H1 (cell line): Measurements from ENCODE around the gene KNCN. TPM values are rescaled to one million over a fixed set of nuclear protein-coding genes. Genes with fewer than 3 reads are reported as not detected.

Experiments
- CTCF ChIA-PET: fragments of 300-600 bp; sonication (Branson Sonifier 250); formaldehyde crosslinking; loops from one replicate; lab custom pipeline; 2021; ENCODE audit not compliant: partially characterized antibody; lab: Charles Lee
- POLR2A ChIA-PET: fragments of 300-600 bp; sonication (Branson Sonifier 250); formaldehyde crosslinking; loops from one replicate; lab custom pipeline; 2021; ENCODE audit warnings: inconsistent platforms; ENCODE audit not compliant: partially characterized antibody; lab: Charles Lee
- DNase-seq, 2 experiments: peaks; one replicate each; pipeline versions ENCODE4 v3.0.0 to v3.0.0-alpha.2; 2010 to 2022; ENCODE audit warnings: low spot score in 2 of 2, low read depth in 1 of 2, mixed read lengths in 1 of 2
- FAIRE-seq: peaks from 2 replicates; lab custom pipeline; 2011; peaks lifted over from hg19 to GRCh38; lab: Jason Lieb, UNC
- H2AFZ ChIP-seq: 2 replicates; pipeline ENCODE4 v1.8.1; 2012; ENCODE audit warnings: low read length, inconsistent platforms
- H2AK5ac ChIP-seq: 2 replicates; pipeline ENCODE4 v1.6.1; 2013; ENCODE audit warnings: low read depth, low read length
- H2BK120ac ChIP-seq: replicated peaks from 2 replicates; pipeline ENCODE3; 2013; ENCODE audit warnings: low read depth, low read length, inconsistent platforms
- H2BK12ac ChIP-seq: 2 replicates; pipeline ENCODE4 v1.6.1; 2013; ENCODE audit warnings: low read depth, low read length
- H2BK15ac ChIP-seq: 2 replicates; pipeline ENCODE4 v1.6.1; 2013; ENCODE audit warnings: low read length
- H2BK20ac ChIP-seq: 2 replicates; pipeline ENCODE4 v1.6.1; 2013; ENCODE audit warnings: low read length
- H2BK5ac ChIP-seq: 2 replicates; pipeline ENCODE4 v1.6.1; 2013; ENCODE audit warnings: low read depth, low read length
- H3K14ac ChIP-seq: 2 replicates; pipeline ENCODE4 v1.6.1; 2013; ENCODE audit warnings: inconsistent platforms; ENCODE audit not compliant: insufficient read length
- H3K18ac ChIP-seq: 2 replicates; pipeline ENCODE4 v1.6.1; 2013; ENCODE audit warnings: low read length; ENCODE audit errors: extremely low read depth
- H3K23ac ChIP-seq: 2 replicates; pipeline ENCODE4 v1.6.1; 2013; ENCODE audit warnings: inconsistent platforms; ENCODE audit not compliant: insufficient read length
- H3K23me2 ChIP-seq: 2 replicates; pipeline ENCODE4 v1.6.1; 2013; ENCODE audit warnings: low read depth, low read length
- H3K27ac ChIP-seq: 2 replicates; pipeline ENCODE4 v1.6.1; 2011; ENCODE audit warnings: low read depth, low read length, inconsistent platforms
- H3K27me3 ChIP-seq, 4 experiments: replicated peaks in 1 of 4; 1 replicate in 1 of 4; 2 replicates in 3 of 4; pipeline versions ENCODE4 v1.6.1 to v1.8.1; 2011 to 2013; ENCODE audit warnings: low read length in 3 of 4, mild to moderate bottlenecking in 3 of 4, inconsistent platforms in 2 of 4, mixed read lengths in 2 of 4, moderate library complexity in 1 of 4; ENCODE audit not compliant: control insufficient read depth in 3 of 4, insufficient read depth in 3 of 4; ENCODE audit errors: extremely low read depth in 1 of 4
- H3K36me3 ChIP-seq, 4 experiments: 2 replicates each; pipeline versions ENCODE4 v1.6.1 to v1.8.1; 2011 to 2013; ENCODE audit warnings: mild to moderate bottlenecking in 4 of 4, low read length in 3 of 4, moderate library complexity in 2 of 4, control low read depth in 1 of 4, inconsistent platforms in 1 of 4; ENCODE audit not compliant: insufficient read depth in 4 of 4, control insufficient read depth in 2 of 4
- H3K4ac ChIP-seq: replicated peaks from 2 replicates; pipeline ENCODE3; 2013; ENCODE audit warnings: low read length, low read depth, mixed read lengths, inconsistent platforms; ENCODE audit not compliant: insufficient read length
- H3K4me1 ChIP-seq, 4 experiments: replicated peaks in 1 of 4; 1 replicate in 1 of 4; 2 replicates in 3 of 4; pipeline versions ENCODE4 v1.6.1 to v1.8.1; 2011 to 2013; ENCODE audit warnings: low read length in 3 of 4, inconsistent platforms in 2 of 4, mixed read lengths in 1 of 4; ENCODE audit not compliant: insufficient read depth in 4 of 4, control insufficient read depth in 3 of 4
- H3K4me2 ChIP-seq, 2 experiments: 2 replicates each; pipeline versions ENCODE4 v1.6.1 to v1.8.1; 2011 to 2013; ENCODE audit warnings: low read depth in 2 of 2, low read length in 2 of 2, control low read depth in 1 of 2, inconsistent platforms in 1 of 2, mild to moderate bottlenecking in 1 of 2; ENCODE audit not compliant: insufficient read depth in 1 of 2
- H3K4me3 ChIP-seq, 4 experiments: fragments of 200-600, 300-600 bp in 1 of 4; sonication (generic), shearing (Covaris generic), sonication (Bioruptor Twin) in 1 of 4; 2 replicates each; pipeline versions ENCODE4 v1.5.1 to v1.8.1; 2011 to 2016; ENCODE audit warnings: low read length in 4 of 4, low read depth in 3 of 4, control low read depth in 2 of 4, inconsistent platforms in 2 of 4, mild to moderate bottlenecking in 2 of 4, mixed read lengths in 1 of 4, moderate library complexity in 1 of 4; ENCODE audit not compliant: insufficient read depth in 2 of 4; ENCODE audit errors: extremely low read depth in 1 of 4
- H3K56ac ChIP-seq: replicated peaks from 2 replicates; pipeline ENCODE3; 2013; ENCODE audit warnings: low read depth, mild to moderate bottlenecking, mixed read lengths, low read length, inconsistent platforms; ENCODE audit not compliant: insufficient read length
- H3K79me1 ChIP-seq: 2 replicates; pipeline ENCODE4 v1.6.1; 2013; ENCODE audit warnings: low read depth, low read length, control low read depth
- H3K79me2 ChIP-seq, 2 experiments: 2 replicates each; pipeline versions ENCODE4 v1.6.1 to v1.8.1; 2012 to 2013; ENCODE audit warnings: low read length in 2 of 2, mild to moderate bottlenecking in 2 of 2, inconsistent platforms in 1 of 2; ENCODE audit not compliant: insufficient read depth in 2 of 2, control insufficient read depth in 1 of 2
- H3K9ac ChIP-seq, 4 experiments: replicated peaks in 1 of 4; 1 replicate in 1 of 4; 2 replicates in 3 of 4; pipeline versions ENCODE4 v1.6.1 to v1.8.1; 2011 to 2013; ENCODE audit warnings: low read depth in 3 of 4, low read length in 3 of 4, control low read depth in 2 of 4, mild to moderate bottlenecking in 2 of 4, moderate library complexity in 2 of 4, inconsistent platforms in 1 of 4; ENCODE audit errors: extremely low read depth in 1 of 4
- H3K9me3 ChIP-seq, 2 experiments: 2 replicates each; pipeline versions ENCODE4 v1.6.1 to v1.8.1; 2012 to 2013; ENCODE audit warnings: mild to moderate bottlenecking in 2 of 2, moderate library complexity in 2 of 2, control low read depth in 1 of 2, inconsistent platforms in 1 of 2, low read depth in 1 of 2, low read length in 1 of 2, mixed read lengths in 1 of 2; ENCODE audit not compliant: insufficient read depth in 2 of 2
- H4K20me1 ChIP-seq, 2 experiments: replicated peaks in 1 of 2; 2 replicates each; pipeline versions ENCODE3 to v1.8.1; 2011 to 2013; ENCODE audit warnings: inconsistent platforms in 2 of 2, low read length in 2 of 2, mild to moderate bottlenecking in 1 of 2; ENCODE audit not compliant: insufficient read depth in 2 of 2, control insufficient read depth in 1 of 2
- H4K5ac ChIP-seq: 2 replicates; pipeline ENCODE4 v1.6.1; 2013; ENCODE audit warnings: low read length, low read depth, mixed read lengths, inconsistent platforms; ENCODE audit not compliant: insufficient read length
- H4K8ac ChIP-seq: 2 replicates; pipeline ENCODE4 v1.8.0; 2013; ENCODE audit warnings: mild to moderate bottlenecking, moderate library complexity, low read length, inconsistent platforms; ENCODE audit not compliant: insufficient read depth; ENCODE audit errors: extremely low read depth
- H4K91ac ChIP-seq: replicated peaks from 2 replicates; pipeline ENCODE3; 2013; ENCODE audit warnings: low read length, mixed read lengths, inconsistent platforms; ENCODE audit not compliant: insufficient read length
- GABPA ChIP-seq: IDR thresholded peaks from 2 replicates; pipeline ENCODE4 v1.6.1; 2011; ENCODE audit warnings: mild to moderate bottlenecking, low read length, moderate library complexity, borderline replicate concordance; ENCODE audit not compliant: insufficient read depth
- HDAC2 ChIP-seq, 2 experiments: fragments of 300-600 bp in 1 of 2; sonication (generic) in 1 of 2; IDR thresholded peaks; 2 replicates each; pipeline ENCODE4 v1.6.1; 2011 to 2012; ENCODE audit warnings: low read depth in 2 of 2, low read length in 2 of 2, mild to moderate bottlenecking in 2 of 2, moderate library complexity in 2 of 2, borderline replicate concordance in 1 of 2, inconsistent platforms in 1 of 2
- HDAC6 ChIP-seq: IDR thresholded peaks from one replicate; pipeline ENCODE4 v1.7.1; 2012; ENCODE audit warnings: low read depth, mild to moderate bottlenecking, inconsistent platforms, low read length, moderate library complexity
- JUND ChIP-seq: IDR thresholded peaks from 2 replicates; pipeline ENCODE4 v1.6.1; 2011; ENCODE audit warnings: mild to moderate bottlenecking, improper control_type of control experiment, low read length
- PHF8 ChIP-seq: fragments of 200-600 bp; sonication (generic); conservative IDR thresholded peaks from 2 replicates; pipeline ENCODE4 v1.7.1; 2012; ENCODE audit warnings: low read depth, mild to moderate bottlenecking, inconsistent platforms, low read length, moderate library complexity
- POLR2AphosphoS5 ChIP-seq: IDR thresholded peaks from 2 replicates; pipeline ENCODE4 v1.6.1; 2011; ENCODE audit warnings: low read depth, low read length
- SP4 ChIP-seq: IDR thresholded peaks from 2 replicates; pipeline ENCODE4 v1.6.1; 2012; ENCODE audit warnings: low read length, inconsistent platforms
- SRF ChIP-seq: IDR thresholded peaks from 2 replicates; pipeline ENCODE4 v1.6.1; 2011; ENCODE audit warnings: mild to moderate bottlenecking, low read depth, low read length, moderate library complexity
- WGBS, 2 experiments: shearing (Covaris generic) in 1 of 2; methylation state at CpG; one replicate each; pipeline versions ENCODE4 v1.1.6 to v1.1.7; 2013 to 2015; ENCODE audit warnings: low lambda C conversion rate in 2 of 2, mixed read lengths in 2 of 2, inconsistent platforms in 1 of 2, low coverage in 1 of 2, missing lambda C conversion rate in 1 of 2; ENCODE audit not compliant: insufficient replicate concordance in 2 of 2, insufficient coverage in 1 of 2, insufficient read length in 1 of 2; ENCODE audit errors: extremely low coverage in 1 of 2, missing lambda C conversion rate in 1 of 2; 5-methylcytosine and 5-hydroxymethylcytosine counted together
- polyA plus RNA-seq, 7 experiments: library from polyadenylated mRNA; depleted of rRNA in 3 of 7; stranded (reverse) in 5 of 7; unstranded in 2 of 7; fragments of >200 nt in 5 of 7; fragments of 200-250 nt in 2 of 7; gene quantifications; 1 replicate in 5 of 7; 2 replicates in 1 of 7; 4 replicates in 1 of 7; pipeline versions ENCODE4 v1.2.1 to v1.2.3, GENCODE V29; 2011 to 2013; ENCODE audit warnings: missing spikeins in 2 of 7, mixed read lengths in 2 of 7
- total RNA-seq: library from RNA; stranded (reverse); fragmentation: NEBNext Ultra II Directional; extraction: Animal tissue kit (Norgen Biotek cat#: 25700); gene quantifications from 2 replicates; pipeline ENCODE4 v1.2.1, GENCODE V29; 2021
- TF ChIP-seq, protein P1 (sequence below): IDR thresholded peaks from 2 replicates; pipeline ENCODE4 v1.6.1; 2012; ENCODE audit warnings: inconsistent platforms
- TF ChIP-seq, protein P2 (sequence below): IDR thresholded peaks from 2 replicates; pipeline ENCODE4 v1.6.1; 2012; ENCODE audit warnings: low read length, inconsistent platforms
- TF ChIP-seq, protein P3 (sequence below): IDR thresholded peaks from 2 replicates; pipeline ENCODE4 v1.6.1; 2011; ENCODE audit warnings: low read depth, mild to moderate bottlenecking, low read length; ENCODE audit not compliant: insufficient read depth

The KNCN gene
- total and polyA plus RNA-seq, 2 of the 8 experiments (the other 6 are each of a cell fraction or from before 2014, with no cell fraction given) = not detected

DNA sequence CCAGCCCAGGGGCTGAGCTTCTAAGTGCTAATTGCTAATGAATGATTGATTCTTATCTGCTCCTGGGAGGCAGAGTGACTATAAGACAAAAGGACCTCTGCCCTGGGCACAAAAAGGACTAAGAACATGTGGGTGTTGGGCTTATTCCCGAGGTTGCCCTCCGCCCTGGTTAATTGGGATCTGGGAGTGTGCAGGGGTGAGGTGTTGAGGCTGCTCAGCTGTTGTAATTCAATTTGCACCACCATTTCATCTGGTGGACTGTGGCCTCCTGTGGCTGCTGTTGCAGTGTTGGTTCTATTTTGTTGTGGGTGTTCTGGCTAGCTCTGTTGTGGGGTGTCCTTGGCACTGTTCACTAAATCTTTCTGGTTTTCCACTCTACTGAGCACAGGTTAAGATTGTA is 13.3 kb downstream of the KNCN start:
- Histone ChIP-seq H2AK5ac (no peak overlapping the region), H3K56ac (no peak overlapping the region), H2BK15ac (no peak overlapping the region), H3K18ac (no peak overlapping the region), H3K14ac (no peak overlapping the region), H3K23me2 (peaks cover 4% of the 10 kb centered on the region; the same call in 1 of the 2 replicates), H3K23ac (no peak overlapping the region), H2BK120ac (no peak overlapping the region), H3K4me3 (no peak overlapping the region), H3K9me3 (no peaks in the 10 kb centered on the region), H4K5ac (no peak overlapping the region), H4K91ac (no peak overlapping the region), H2AFZ (no peak overlapping the region), H3K27me3 (peaks cover 15 to 63% (median 52%) of the 10 kb centered on the region in 4 experiments), H3K27ac (no peak overlapping the region), H3K36me3 (no peaks in the 10 kb centered on the region), H2BK20ac (no peak overlapping the region), H3K4ac (no peak overlapping the region), H4K20me1 (peaks cover 0 to 2% of the 10 kb centered on the region in 2 experiments), H4K8ac (no peak overlapping the region), H3K79me1 (no peaks in the 10 kb centered on the region), H3K9ac (no peak overlapping the region), H2BK5ac (no peak overlapping the region), H3K4me2 (no peak overlapping the region), H3K4me1 (peaks cover 0 to 6% (median 3%) of the 10 kb centered on the region in 4 experiments; a peak in 5 of 7 replicates), H3K79me2 (no peaks in the 10 kb centered on the region), H2BK12ac (no peak overlapping the region)
- ChIA-PET POLR2A (no interaction called here), CTCF (interaction anchor here (1.1 to 25.0 kb wide), 10 partner anchors 7 to 96 kb away, joined by 3 to 1068 read pairs (median 6); partner anchors contain the start of gene DMBX1)
- FAIRE-seq (no peak), DNase-seq (no peak)
- WGBS, 2 experiments = 85% methylated on average over 2 of the region's 2 CpGs; no CpG with 5 or more reads in 1 of the 2 experiments
- TF ChIP-seq HDAC6 (no peak), PHF8 (no peak), SP4 (no peak), HDAC2 (IDR thresholded peaks at IDR 0.05; ENCODE audit: borderline replicate concordance in 1 of 2, low read depth in 2 of 2, low read length in 2 of 2) (no peak), GABPA (no peak), SRF (no peak), POLR2AphosphoS5 (no peak), JUND (no peak)
- TF ChIP-seq, protein P1, sequence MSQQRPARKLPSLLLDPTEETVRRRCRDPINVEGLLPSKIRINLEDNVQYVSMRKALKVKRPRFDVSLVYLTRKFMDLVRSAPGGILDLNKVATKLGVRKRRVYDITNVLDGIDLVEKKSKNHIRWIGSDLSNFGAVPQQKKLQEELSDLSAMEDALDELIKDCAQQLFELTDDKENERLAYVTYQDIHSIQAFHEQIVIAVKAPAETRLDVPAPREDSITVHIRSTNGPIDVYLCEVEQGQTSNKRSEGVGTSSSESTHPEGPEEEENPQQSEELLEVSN = no peak
- TF ChIP-seq, protein P2, sequence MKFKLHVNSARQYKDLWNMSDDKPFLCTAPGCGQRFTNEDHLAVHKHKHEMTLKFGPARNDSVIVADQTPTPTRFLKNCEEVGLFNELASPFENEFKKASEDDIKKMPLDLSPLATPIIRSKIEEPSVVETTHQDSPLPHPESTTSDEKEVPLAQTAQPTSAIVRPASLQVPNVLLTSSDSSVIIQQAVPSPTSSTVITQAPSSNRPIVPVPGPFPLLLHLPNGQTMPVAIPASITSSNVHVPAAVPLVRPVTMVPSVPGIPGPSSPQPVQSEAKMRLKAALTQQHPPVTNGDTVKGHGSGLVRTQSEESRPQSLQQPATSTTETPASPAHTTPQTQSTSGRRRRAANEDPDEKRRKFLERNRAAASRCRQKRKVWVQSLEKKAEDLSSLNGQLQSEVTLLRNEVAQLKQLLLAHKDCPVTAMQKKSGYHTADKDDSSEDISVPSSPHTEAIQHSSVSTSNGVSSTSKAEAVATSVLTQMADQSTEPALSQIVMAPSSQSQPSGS = no peak
- TF ChIP-seq, protein P3, sequence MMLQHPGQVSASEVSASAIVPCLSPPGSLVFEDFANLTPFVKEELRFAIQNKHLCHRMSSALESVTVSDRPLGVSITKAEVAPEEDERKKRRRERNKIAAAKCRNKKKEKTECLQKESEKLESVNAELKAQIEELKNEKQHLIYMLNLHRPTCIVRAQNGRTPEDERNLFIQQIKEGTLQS = no peak
